NCI-H1694 (cell line): ENCODE measurements around the gene MACROH2A2.

ENCODE experiments used
- DNase-seq: peaks from one replicate; lab custom pipeline; 2025; lab: John Stamatoyannopoulos, UW

MACROH2A2 gene

DNA sequence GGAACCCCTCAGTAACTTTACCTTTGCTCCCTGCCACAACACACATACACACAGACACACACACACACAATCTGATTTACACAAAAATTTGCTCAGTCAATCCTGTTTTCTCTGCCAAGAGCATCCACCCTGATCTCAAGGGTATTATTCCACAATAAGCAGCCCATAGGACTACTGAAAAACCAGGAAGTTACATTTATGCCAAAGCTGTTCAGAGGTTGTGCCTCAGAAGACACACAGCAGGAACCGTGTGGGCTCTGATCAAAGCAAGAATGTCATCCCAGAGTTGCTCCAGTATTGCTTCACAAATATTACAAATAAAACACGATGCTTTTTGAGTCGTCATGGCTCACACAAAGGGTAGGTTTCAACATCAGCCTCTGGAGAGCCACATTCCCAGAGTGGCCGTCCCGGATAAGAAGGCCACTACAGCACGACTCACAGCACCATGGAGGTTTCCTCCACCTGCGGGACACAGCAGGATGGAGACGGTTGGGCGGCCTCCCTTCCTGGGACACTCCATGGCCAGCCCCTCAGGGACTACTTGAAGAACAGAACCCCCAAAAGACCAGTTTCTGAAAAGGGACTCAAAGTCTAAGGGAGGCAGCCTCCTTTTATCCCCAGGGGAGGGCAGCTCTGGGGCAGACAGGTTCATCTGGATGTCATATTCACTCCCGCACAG lies 78.4 kb downstream of the MACROH2A2 start:
- DNase-seq: no peak

DNA sequence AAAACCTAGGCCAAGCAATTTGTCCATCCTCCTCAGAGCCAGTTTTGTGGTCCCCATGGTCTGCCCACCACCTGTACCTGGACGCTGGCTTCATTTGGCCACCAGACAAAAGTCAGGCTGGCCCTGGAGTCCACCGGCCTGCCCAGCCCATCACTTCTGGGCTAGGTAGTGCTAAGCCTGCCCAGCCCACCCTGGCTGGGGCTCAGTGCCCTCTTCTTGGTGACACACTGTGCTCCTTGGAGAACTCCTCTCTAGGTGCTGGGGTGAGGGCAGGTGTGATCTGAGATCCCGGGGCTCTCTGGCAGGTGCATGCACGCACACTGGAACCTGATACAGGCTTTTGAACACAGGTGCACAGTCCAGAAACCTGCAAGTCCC lies 78.9 kb downstream of the MACROH2A2 start:
- no peak for DNase-seq

GRCh38 chr10:70132098-70133029 lies 79.7 kb downstream of the MACROH2A2 start, which contains the start of gene AIFM2:
TSS of gene AIFM2 (minus strand) at chr10:70132825. CDS start at chr10:70124084, 8,741 bp downstream.
- DNase-seq: no peak

DNA sequence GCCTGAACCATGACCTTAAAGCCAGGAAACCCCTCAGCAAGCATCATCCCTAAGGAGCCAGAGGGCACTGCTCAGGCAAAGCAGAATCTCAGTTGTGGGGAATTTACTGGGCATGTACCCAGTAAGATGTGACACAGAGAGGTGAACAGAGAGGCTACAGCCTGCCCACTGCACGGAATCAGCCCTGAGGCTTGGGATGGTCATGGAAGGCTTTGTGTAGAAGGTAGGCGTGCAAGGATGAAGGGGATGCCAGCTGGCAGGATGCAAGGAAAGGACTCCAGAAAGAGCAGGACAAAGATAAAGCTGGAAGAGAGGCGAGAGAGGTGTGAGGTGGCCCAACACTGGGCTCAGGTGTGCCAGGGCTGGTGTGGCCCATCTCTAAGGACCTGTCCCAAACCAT lies 82.4 kb downstream of the MACROH2A2 start:
- no peak for DNase-seq

DNA sequence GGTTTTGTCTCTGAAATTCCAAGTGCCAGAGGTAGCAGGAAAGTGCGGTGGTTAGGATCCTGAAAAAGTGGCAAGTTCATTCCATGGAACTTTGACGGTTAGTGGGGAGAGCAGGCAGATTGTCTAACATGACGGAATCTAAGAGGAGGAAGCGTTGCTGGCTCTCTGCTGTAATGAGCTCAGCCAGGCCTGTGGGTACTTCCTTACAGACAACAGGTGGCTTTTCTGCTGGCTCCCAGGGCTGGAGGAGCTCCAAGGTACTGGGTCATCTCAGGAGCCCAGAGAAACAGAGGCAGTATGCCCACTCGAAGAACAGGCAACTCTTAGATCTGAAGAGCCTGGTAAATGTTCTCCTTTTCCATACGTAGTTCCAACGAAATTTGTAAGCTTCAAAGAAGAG lies 83.0 kb downstream of the MACROH2A2 start:
- DNase-seq: no peak

DNA sequence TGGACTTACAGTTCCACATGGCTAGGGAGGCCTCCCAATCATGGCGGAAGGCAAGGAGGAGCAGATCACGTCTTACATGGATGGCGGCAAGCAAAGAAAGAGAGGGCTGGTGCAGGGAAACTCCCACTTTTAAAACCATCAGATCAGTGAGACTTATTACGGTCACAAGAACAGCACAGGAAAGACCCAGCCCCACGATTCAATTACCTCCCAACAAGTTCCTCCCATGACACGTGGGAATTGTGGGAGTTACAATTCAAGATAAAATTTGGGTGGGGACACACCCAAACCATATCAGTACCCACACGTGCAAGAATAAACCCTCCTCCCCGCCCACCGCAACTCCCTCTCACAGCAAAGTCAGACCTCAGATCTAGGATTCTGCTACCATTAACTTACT lies 84.5 kb downstream of the MACROH2A2 start:
- no peak for DNase-seq

DNA sequence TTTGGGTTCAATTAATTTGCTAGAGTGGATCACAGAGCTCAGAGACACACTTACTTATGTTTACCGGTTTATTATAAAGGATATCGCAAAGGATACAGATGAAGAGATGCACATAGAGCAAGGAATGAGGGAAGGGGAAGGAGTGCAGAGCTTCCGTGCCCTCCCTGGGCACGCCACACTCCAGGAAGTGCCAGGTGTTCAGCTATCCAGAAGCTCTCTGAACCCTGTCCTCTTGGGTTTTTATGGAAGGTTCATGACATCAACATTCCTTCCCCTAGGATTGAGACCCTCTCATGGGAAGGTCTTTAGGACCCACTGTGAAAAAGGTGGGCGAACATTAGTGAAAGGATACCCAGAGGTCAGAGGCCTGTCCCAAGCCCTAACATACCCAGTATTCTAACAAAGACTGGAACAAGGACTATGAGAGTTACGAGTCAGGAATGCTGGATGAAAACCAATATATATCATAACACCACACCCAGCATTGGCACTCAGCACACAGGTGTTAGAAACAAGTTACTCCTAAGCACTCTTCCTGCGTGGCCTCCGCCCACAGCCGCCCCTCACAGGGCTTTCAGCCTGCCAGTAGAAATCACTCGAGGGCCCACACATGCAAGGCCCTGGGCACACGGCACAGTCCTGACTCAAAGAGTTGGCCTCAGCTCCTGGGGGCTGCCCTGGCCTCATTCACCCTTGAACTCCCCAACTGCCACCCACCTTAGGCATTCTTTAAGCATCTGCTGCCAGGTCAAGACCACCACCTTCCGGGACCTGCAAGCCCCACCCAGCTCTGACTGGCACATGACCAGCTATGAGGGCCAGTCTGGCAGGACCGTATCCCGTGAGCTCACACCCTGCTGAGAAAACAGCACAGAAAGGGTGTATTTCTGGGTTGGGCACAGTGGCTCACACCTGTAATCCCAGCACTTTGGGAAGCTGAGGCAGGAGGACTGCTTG lies 85.6 kb downstream of the MACROH2A2 start:
- no peak for DNase-seq

DNA sequence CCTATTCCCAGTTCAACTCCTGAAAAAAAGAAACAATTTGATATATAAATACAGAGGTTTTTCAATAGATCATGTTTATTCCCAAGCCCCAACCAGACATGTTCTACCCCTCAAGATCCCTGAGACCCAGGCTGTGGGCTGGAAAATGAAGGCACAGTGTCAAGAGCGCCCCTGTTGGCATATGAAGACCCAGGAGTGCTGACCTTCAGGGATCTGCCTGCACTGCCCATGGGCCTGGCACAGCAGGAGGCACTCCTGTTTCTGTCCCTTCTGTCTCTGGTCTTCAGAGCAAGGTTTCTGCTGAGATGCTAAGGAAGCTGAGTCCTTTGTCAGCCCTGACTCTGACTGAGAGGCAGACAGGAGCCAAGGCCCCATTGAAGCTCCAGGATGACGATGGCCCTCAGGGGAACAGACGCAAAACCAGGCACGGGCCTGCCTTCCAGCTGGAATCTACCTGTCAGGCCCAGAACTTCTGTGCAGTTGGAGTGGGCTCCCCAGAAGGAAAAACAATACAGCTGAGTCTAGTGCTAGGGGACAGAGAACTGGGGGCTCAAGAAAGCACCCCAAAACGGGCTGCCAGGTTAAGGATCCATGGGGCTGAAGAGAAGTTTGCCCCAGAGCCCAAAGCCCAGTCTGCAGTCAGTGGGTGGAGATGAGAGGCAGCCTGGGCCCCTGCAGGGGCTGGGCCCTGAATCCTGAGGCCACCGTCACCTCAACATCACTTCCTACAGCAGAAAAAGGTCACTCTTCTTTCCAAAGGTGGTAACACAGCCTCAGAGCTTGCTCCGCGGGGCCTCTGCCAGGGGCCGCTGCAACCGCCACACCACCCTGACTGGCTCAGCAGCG lies 86.7 kb downstream of the MACROH2A2 start:
- no peak for DNase-seq

- no peak for DNase-seq
Measured at GRCh38 chr10:70139997-70140250, 87.3 kb downstream of the MACROH2A2 start.

GRCh38 chr10:70140297-70140696 lies 87.7 kb downstream of the MACROH2A2 start:
- DNase-seq: no peak

GRCh38 chr10:70142555-70142954 lies 89.9 kb downstream of the MACROH2A2 start:
- DNase-seq: no peak

DNA sequence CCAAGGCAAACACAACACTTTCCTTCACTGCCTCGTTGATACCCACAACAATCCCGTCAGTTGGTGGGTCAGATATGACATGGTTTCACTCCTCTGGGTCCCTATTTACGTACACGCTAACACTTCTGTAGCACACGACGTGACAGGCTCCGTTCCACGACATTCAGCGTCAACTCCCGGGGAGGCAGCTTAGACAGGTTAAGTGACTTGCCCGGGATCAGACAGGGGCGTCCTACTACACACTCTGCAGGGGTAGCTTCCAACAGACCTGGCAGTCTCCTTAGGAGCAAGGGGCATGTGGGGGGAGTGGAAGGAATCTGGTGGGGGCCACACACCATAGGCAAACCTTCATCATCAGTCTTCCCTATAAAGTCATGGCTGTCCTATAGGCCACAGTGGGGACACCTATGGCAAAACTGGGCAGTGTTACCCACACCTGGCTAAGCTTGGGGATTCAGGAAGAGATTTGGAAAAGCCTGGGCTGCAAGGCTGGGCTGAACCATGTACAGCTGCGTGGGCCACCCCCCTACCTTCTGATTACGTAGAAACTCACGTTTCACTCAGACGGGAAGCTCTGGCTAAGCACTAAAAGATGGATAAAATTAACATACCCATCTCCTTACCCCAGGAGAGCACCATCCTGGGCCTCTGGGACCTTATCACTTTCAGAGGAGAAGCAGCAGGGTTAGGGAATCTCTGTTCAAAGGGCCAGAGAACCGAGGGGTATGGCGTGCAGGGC lies 91.9 kb downstream of the MACROH2A2 start:
- DNase-seq: no peak

DNA sequence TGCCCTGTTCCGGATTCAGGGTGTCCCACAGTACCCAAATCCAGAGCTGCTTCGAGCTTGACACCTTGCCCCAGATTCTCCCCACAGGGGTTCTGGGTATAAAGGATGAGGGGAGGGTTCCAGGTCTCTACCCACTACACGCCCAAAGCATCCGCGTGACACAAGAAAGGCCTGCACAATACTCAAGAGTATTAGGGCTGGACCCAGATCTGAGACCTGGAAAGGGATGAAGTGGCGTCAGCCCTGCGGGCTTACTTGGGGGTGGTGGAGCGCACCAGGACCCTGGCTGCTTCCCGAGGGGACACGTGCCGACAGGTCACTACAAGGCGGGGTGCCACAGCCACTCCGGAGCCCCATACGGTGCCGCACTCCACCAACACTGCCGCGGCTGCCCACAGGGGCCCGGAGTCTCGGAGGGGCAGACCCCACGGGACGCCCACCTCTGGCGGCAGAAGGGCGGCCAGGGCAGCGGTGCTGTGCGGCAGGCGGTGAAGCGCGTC lies 92.6 kb downstream of the MACROH2A2 start:
- DNase-seq: no peak

GRCh38 chr10:70145666-70146488 lies 93.2 kb downstream of the MACROH2A2 start:
- no peak for DNase-seq

- DNase-seq: peak; percentile 99
Measured at GRCh38 chr10:70146489-70147258, 94.0 kb downstream of the MACROH2A2 start, which contains the start of gene TYSND1. TSS of gene TYSND1 (minus strand) at chr10:70146700. CDS start at chr10:70146586, 114 bp downstream.

DNA sequence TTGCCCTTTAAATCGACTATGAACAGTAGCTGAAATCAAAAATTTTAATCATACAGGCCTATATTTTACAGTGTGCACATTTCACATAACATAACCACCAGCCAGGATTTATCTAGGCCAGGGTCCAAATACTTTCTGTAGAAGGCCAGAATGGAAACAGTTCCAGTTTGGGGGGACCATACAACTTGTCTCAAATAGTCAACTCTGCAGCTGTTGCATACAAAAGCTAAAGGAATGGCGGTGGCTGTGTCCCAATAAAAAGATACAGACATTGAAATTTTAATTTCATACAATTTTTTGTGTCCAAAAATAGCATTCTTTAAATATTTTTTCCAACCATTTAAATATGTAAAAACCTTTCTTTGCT lies 94.6 kb downstream of the MACROH2A2 start:
- DNase-seq: no peak

DNA sequence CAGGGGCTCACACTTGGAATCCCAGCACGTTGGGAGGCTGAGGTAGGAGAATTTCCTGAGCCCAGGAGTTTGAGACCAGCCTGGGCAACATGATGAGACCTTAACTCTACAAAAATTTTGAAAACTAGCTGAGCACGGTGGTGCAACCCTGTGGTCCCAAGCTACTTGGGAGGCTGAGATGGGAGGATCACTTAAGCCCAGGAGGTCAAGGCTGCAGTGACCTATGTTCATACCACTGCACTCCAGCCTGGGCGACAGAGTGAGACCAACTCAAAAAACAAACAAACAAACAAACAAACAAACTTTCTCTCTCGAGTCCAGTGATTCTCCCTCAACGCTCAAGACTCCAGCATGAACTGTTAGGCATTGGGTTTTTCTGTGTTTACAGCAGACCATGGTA lies 95.9 kb downstream of the MACROH2A2 start:
- DNase-seq: no peak

GRCh38 chr10:70155255-70155838 lies 102.7 kb downstream of the MACROH2A2 start:
- no peak for DNase-seq
